ENCODE data around the gene LRP6. TPM values are rescaled to one million over a fixed set of nuclear protein-coding genes. Genes with fewer than 3 reads are reported as not detected.

Gene LRP6
- total RNA-seq, 1 experiment from 2014 or later = 15.5 TPM

GRCh38 chr12:12210983-12211382, 55.9 kb downstream of the LRP6 start:
- peaks cover 28% of the 10 kb centered on the region for H3K79me2 ChIP-seq (ENCODE audit: low read length)
- no peaks in the 10 kb centered on the region for H4K20me1 ChIP-seq (ENCODE audit: low read length)
- no TSS peak for BruUV-seq (replicated peaks)
- no peaks in the 10 kb centered on the region for H3K27me3 ChIP-seq (ENCODE audit: low read length)
- no peak overlapping the region for H3K4me3 ChIP-seq (ENCODE audit: low read length)
- CTCF ChIA-PET = no interaction called here
- peaks cover 22% of the 10 kb centered on the region for H3K4me1 ChIP-seq (ENCODE audit: insufficient read depth, low read length)
- H2AFZ ChIP-seq (ENCODE audit: low read length) = no peak overlapping the region
- POLR2A ChIA-PET (ENCODE audit: unreplicated experiment) = no interaction called here
- H3K9ac ChIP-seq (ENCODE audit: low read length) = no peak overlapping the region
- H3K36me3 ChIP-seq (ENCODE audit: low read depth, low read length) = no peaks in the 10 kb centered on the region
- H3K9me2 ChIP-seq (replicated peaks; ENCODE audit: low read length) = no peaks in the 10 kb centered on the region
- no peak overlapping the region for H3K27ac ChIP-seq (ENCODE audit: low read length)
- TF ChIP-seq CTCF (conservative IDR thresholded peaks at IDR 0.05; ENCODE audit: low read depth, low read length) (no peak), EZH2 (IDR thresholded peaks at IDR 0.05; ENCODE audit: low read length, unreplicated experiment) (no peak), EZH2phosphoT487 (IDR thresholded peaks at IDR 0.05; ENCODE audit: borderline replicate concordance, low read length) (no peak)
- no peaks in the 10 kb centered on the region for H3F3A ChIP-seq (ENCODE audit: low read length, unreplicated experiment)
- DNase-seq (no peak), ATAC-seq (no peak)
- intact Hi-C loops (cut with micrococcal nuclease) = no loop called here
- no peaks in the 10 kb centered on the region for H3K9me3 ChIP-seq (ENCODE audit: low read length)
- no peak overlapping the region for H3K4me2 ChIP-seq (ENCODE audit: low read length)

- Histone ChIP-seq H3K36me3 (ENCODE audit: low read depth, low read length) (no peaks in the 10 kb centered on the region), H3K27ac (ENCODE audit: low read length) (no peak overlapping the region), H3K27me3 (ENCODE audit: low read length) (no peaks in the 10 kb centered on the region), H3K9me2 (replicated peaks; ENCODE audit: low read length) (no peaks in the 10 kb centered on the region), H3K4me1 (ENCODE audit: insufficient read depth, low read length) (peaks cover 22% of the 10 kb centered on the region), H3F3A (ENCODE audit: low read length, unreplicated experiment) (no peaks in the 10 kb centered on the region), H3K4me2 (ENCODE audit: low read length) (no peak overlapping the region), H3K79me2 (ENCODE audit: low read length) (peaks cover 27% of the 10 kb centered on the region), H3K9ac (ENCODE audit: low read length) (no peak overlapping the region), H3K9me3 (ENCODE audit: low read length) (no peaks in the 10 kb centered on the region), H2AFZ (ENCODE audit: low read length) (no peak overlapping the region), H3K4me3 (ENCODE audit: low read length) (no peak overlapping the region), H4K20me1 (ENCODE audit: low read length) (no peaks in the 10 kb centered on the region)
- ATAC-seq (no peak), DNase-seq (no peak)
- no TSS peak for BruUV-seq (replicated peaks)
- CTCF ChIA-PET = no interaction called here
- POLR2A ChIA-PET (ENCODE audit: unreplicated experiment) = no interaction called here
- TF ChIP-seq EZH2phosphoT487 (IDR thresholded peaks at IDR 0.05; ENCODE audit: borderline replicate concordance, low read length) (no peak), EZH2 (IDR thresholded peaks at IDR 0.05; ENCODE audit: low read length, unreplicated experiment) (no peak), CTCF (conservative IDR thresholded peaks at IDR 0.05; ENCODE audit: low read depth, low read length) (no peak)
- intact Hi-C loops (cut with micrococcal nuclease) = no loop called here
Measured at GRCh38 chr12:12210416-12210815, 56.4 kb downstream of the LRP6 start.

- Histone ChIP-seq H3K9me2 (replicated peaks; ENCODE audit: low read length) (no peaks in the 10 kb centered on the region), H2AFZ (ENCODE audit: low read length) (no peak overlapping the region), H3F3A (ENCODE audit: low read length, unreplicated experiment) (no peaks in the 10 kb centered on the region), H3K36me3 (ENCODE audit: low read depth, low read length) (no peaks in the 10 kb centered on the region), H3K4me3 (ENCODE audit: low read length) (no peak overlapping the region), H3K79me2 (ENCODE audit: low read length) (peaks cover 27% of the 10 kb centered on the region), H3K4me1 (ENCODE audit: insufficient read depth, low read length) (peaks cover 18% of the 10 kb centered on the region), H3K9ac (ENCODE audit: low read length) (no peak overlapping the region), H3K9me3 (ENCODE audit: low read length) (no peaks in the 10 kb centered on the region), H4K20me1 (ENCODE audit: low read length) (no peaks in the 10 kb centered on the region), H3K27me3 (ENCODE audit: low read length) (no peaks in the 10 kb centered on the region), H3K27ac (ENCODE audit: low read length) (no peak overlapping the region), H3K4me2 (ENCODE audit: low read length) (no peak overlapping the region)
- intact Hi-C loops (cut with micrococcal nuclease) = no loop called here
- TF ChIP-seq EZH2 (IDR thresholded peaks at IDR 0.05; ENCODE audit: low read length, unreplicated experiment) = no peak
- TF ChIP-seq CTCF (conservative IDR thresholded peaks at IDR 0.05; ENCODE audit: low read depth, low read length) = no peak
- no peak for TF ChIP-seq EZH2phosphoT487 (IDR thresholded peaks at IDR 0.05; ENCODE audit: borderline replicate concordance, low read length)
- ChIA-PET CTCF (no interaction called here), POLR2A (ENCODE audit: unreplicated experiment) (no interaction called here)
- DNase-seq (no peak), ATAC-seq (no peak)
- BruUV-seq (replicated peaks) = no TSS peak
Measured at GRCh38 chr12:12209675-12210074, 57.2 kb downstream of the LRP6 start.

Measured in PC-3 (cell line).